Breast epithelium (tissue), 3 donors: ENCODE measurements around the gene PTPN18.

Source experiments
- CTCF ChIP-seq, 3 donors: fragments of 450-650 bp; IDR thresholded peaks; one replicate each; pipeline ENCODE4 v1.5.1; 2016 to 2017; ENCODE audit warnings: antibody characterized with exemption in 3 of 3, mild to moderate bottlenecking in 3 of 3, moderate library complexity in 3 of 3
- POLR2A ChIP-seq: fragments of 450-650 bp; IDR thresholded peaks from one replicate; pipeline ENCODE4 v1.6.1; 2016; ENCODE audit warnings: antibody characterized with exemption, mild to moderate bottlenecking, moderate library complexity

- TF ChIP-seq CTCF (IDR thresholded peaks at IDR 0.05) (no peak), POLR2A (no peak)
Measured at GRCh38 chr2:130316596-130316995, 39.3 kb upstream of the PTPN18 start.
